D721Med (cell line): ENCODE data around the gene GPR142.

Experiments
- DNase-seq: peaks from one replicate; pipeline ENCODE4 v3.0.0; 2011; ENCODE audit warnings: low spot score; ENCODE audit not compliant: insufficient read length
- FAIRE-seq: peaks from 2 replicates; lab custom pipeline; 2011; peaks lifted over from hg19 to GRCh38; lab: Jason Lieb, UNC
- TF ChIP-seq, protein P1 (sequence below): IDR thresholded peaks from 2 replicates; pipeline ENCODE4 v1.5.1; 2012; ENCODE audit warnings: mild to moderate bottlenecking, control low read depth; ENCODE audit not compliant: insufficient read depth; ENCODE audit errors: missing control alignments

The GPR142 gene

DNA sequence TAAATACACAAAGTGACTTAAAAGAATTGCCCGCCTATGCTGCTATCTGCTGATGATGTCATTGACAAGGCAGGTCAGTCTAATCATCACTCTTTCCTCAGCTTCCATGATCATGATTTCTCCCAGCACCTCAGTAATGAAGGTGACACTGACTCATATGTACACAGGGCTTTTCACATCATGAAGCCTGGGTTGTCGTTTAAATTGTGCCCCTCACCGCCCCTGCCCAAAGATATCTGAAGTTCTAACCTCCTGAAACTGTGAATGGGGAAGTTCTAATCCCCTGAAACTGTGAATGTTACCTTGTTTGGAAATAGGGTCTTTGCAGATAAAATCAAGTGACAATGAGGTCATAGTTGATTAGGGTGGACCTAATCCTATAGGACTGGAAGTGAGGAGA, 47.2 kb downstream of the GPR142 start:
- FAIRE-seq (no peak), DNase-seq (no peak)
- TF ChIP-seq, protein P1, sequence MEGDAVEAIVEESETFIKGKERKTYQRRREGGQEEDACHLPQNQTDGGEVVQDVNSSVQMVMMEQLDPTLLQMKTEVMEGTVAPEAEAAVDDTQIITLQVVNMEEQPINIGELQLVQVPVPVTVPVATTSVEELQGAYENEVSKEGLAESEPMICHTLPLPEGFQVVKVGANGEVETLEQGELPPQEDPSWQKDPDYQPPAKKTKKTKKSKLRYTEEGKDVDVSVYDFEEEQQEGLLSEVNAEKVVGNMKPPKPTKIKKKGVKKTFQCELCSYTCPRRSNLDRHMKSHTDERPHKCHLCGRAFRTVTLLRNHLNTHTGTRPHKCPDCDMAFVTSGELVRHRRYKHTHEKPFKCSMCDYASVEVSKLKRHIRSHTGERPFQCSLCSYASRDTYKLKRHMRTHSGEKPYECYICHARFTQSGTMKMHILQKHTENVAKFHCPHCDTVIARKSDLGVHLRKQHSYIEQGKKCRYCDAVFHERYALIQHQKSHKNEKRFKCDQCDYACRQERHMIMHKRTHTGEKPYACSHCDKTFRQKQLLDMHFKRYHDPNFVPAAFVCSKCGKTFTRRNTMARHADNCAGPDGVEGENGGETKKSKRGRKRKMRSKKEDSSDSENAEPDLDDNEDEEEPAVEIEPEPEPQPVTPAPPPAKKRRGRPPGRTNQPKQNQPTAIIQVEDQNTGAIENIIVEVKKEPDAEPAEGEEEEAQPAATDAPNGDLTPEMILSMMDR = no peak

- DNase-seq (no peak), FAIRE-seq (no peak)
- TF ChIP-seq, protein P1 = no peak
Observed at GRCh38 chr17:74415608-74416396, 48.5 kb downstream of the GPR142 start.

- DNase-seq (no peak), FAIRE-seq (no peak)
- TF ChIP-seq, protein P1 = no peak
Observed at GRCh38 chr17:74417178-74418045, 50.1 kb downstream of the GPR142 start.

DNA sequence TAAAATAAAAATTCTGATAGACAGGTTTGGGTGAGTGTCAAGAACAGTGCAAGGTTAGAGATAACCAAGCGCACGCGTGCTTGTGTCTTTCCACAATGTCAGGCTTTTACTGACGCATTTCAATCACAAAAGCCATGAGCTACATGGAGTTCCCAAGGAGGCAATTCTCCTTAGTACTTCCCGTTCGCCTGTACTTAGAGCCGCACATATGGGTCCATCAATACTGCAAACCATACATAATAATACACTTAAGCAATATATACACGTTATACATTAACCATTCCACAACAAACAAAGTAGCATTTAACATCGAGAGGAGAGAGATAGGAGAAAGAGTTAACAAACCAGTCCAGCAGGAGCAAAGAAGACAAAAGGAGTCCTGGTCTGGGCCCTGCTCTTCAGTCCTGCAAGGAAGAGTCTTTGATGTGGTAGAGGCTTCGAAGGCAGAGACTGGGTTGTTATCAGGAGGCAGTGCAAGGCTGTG, 52.7 kb downstream of the GPR142 start:
- no peak for FAIRE-seq

More for the DNA sequence above, 52.7 kb downstream of the GPR142 start:
- DNase-seq = no peak
- TF ChIP-seq, protein P1 = no peak
